OCI-LY7 (cell line): ENCODE measurements around the gene TRIM71. TPM values are rescaled to one million over a fixed set of nuclear protein-coding genes. Genes with fewer than 3 reads are reported as not detected.

Experiments used
- BruUV-seq: library from RNA; stranded (reverse); fragments of 400-500 nt; replicated peaks from 2 replicates; lab custom pipeline; 2021; lab: Mats Ljungman, UMichigan
- CTCF ChIA-PET: fragments of 300-600 bp; sonication (Branson Sonifier 250); formaldehyde crosslinking; loops from one replicate; lab custom pipeline; 2022; ENCODE audit warnings: antibody characterized with exemption; ENCODE audit not compliant: unreplicated experiment; lab: Charles Lee
- POLR2A ChIA-PET: fragments of 300-600 bp; sonication (Branson Sonifier 250); formaldehyde crosslinking; loops from one replicate; lab custom pipeline; 2022; ENCODE audit warnings: antibody characterized with exemption; lab: Charles Lee
- DNase-seq: peaks from one replicate; pipeline ENCODE4 v3.0.0-alpha.2; 2015; ENCODE audit warnings: low spot score
- H2AFZ ChIP-seq: fragments of 200-600 bp; sonication (generic), shearing (Covaris generic); 2 replicates; pipeline ENCODE4 v1.6.1; 2014; ENCODE audit warnings: mild to moderate bottlenecking, antibody characterized with exemption, low read length, moderate library complexity
- H3K27ac ChIP-seq: fragments of 200-600 bp; sonication (generic); 2 replicates; pipeline ENCODE4 v1.5.1; 2014; ENCODE audit warnings: mixed run types, low read depth, mild to moderate bottlenecking, moderate library complexity, low read length, inconsistent platforms; ENCODE audit not compliant: poor library complexity, severe bottlenecking
- H3K36me3 ChIP-seq: fragments of 200-600 bp; sonication (generic); 2 replicates; pipeline ENCODE4 v1.6.1; 2014; ENCODE audit warnings: mild to moderate bottlenecking, antibody characterized with exemption, low read length, moderate library complexity, mixed read lengths; ENCODE audit not compliant: insufficient read depth
- H3K4me1 ChIP-seq: fragments of 200-600 bp; sonication (generic); 2 replicates; pipeline ENCODE4 v1.5.1; 2014; ENCODE audit warnings: mild to moderate bottlenecking, low read length; ENCODE audit not compliant: insufficient read depth, poor library complexity, severe bottlenecking
- H3K4me2 ChIP-seq: fragments of 200-600 bp; sonication (generic); 2 replicates; pipeline ENCODE4 v1.6.1; 2014; ENCODE audit warnings: mild to moderate bottlenecking, low read length
- H3K4me3 ChIP-seq: fragments of 200-600 bp; sonication (generic); 2 replicates; pipeline ENCODE4 v1.5.1; 2014; ENCODE audit warnings: mild to moderate bottlenecking, low read depth, low read length; ENCODE audit not compliant: poor library complexity, severe bottlenecking
- H3K79me2 ChIP-seq: fragments of 200-600 bp; sonication (generic); 2 replicates; pipeline ENCODE4 v1.6.1; 2016; ENCODE audit warnings: low read depth, mild to moderate bottlenecking, low read length, moderate library complexity, mixed read lengths; ENCODE audit not compliant: insufficient read depth
- H3K9me2 ChIP-seq: fragments of 200-600 bp; sonication (generic); 2 replicates; pipeline ENCODE4 v1.6.1; 2016; ENCODE audit warnings: mild to moderate bottlenecking, low read length, mixed read lengths; ENCODE audit not compliant: insufficient read depth
- H3K9me3 ChIP-seq: fragments of 200-600 bp; sonication (generic); 2 replicates; pipeline ENCODE4 v1.6.1; 2014; ENCODE audit warnings: mild to moderate bottlenecking, mixed run types, low read length, mixed read lengths
- H4K20me1 ChIP-seq: fragments of 200-600 bp; sonication (generic); 2 replicates; pipeline ENCODE4 v1.6.1; 2014; ENCODE audit warnings: mild to moderate bottlenecking, antibody characterized with exemption, low read length, moderate library complexity, mixed read lengths; ENCODE audit not compliant: insufficient read depth
- CTCF ChIP-seq: fragments of 200-600 bp; sonication (generic); conservative IDR thresholded peaks from 2 replicates; pipeline ENCODE4 v1.5.1; 2014; ENCODE audit warnings: mild to moderate bottlenecking, antibody characterized with exemption, low read length, moderate library complexity, mixed read lengths
- EZH2phosphoT487 ChIP-seq: fragments of 200-600 bp; sonication (generic); IDR thresholded peaks from 2 replicates; pipeline ENCODE4 v1.6.1; 2018; ENCODE audit warnings: low read depth, borderline replicate concordance, mild to moderate bottlenecking, mixed run types, antibody characterized with exemption, low read length, moderate library complexity, mixed read lengths
- intact Hi-C: fragments of 100-400 bp; cut with micrococcal nuclease; formaldehyde crosslinking; loops from one replicate; pipeline ENCODE4 v1.10.0; 2022; ENCODE audit not compliant: unreplicated experiment
- total RNA-seq, 2 experiments: library from RNA; depleted of rRNA in 1 of 2; stranded (reverse); fragments of >200 nt in 1 of 2; shearing (Covaris generic) in 1 of 2; gene quantifications; 2 replicates each; pipeline ENCODE4 v1.2.3, GENCODE V29; 2014 to 2022

The TRIM71 gene
- total RNA-seq, 2 experiments from 2014 or later = not detected

GRCh38 chr3:32857921-32858320, 40.1 kb downstream of the TRIM71 start:
- Histone ChIP-seq H2AFZ (no peak overlapping the region), H4K20me1 (no peaks in the 10 kb centered on the region)

GRCh38 chr3:32859604-32860237, 41.9 kb downstream of the TRIM71 start:
- no peaks in the 10 kb centered on the region for H3K79me2 ChIP-seq
- POLR2A ChIA-PET = interaction anchor here (0.7 kb wide), 1 partner anchor 1934 kb away, joined by 5 read pairs; no protein-coding TSS in a partner anchor
- CTCF ChIA-PET = no interaction called here

More at GRCh38 chr3:32857921-32858320, 40.1 kb downstream of the TRIM71 start:
- H3K4me2 ChIP-seq = no peak overlapping the region
- intact Hi-C loops = no loop called here
- BruUV-seq = no TSS peak
- POLR2A ChIA-PET = no interaction called here
- no peaks in the 10 kb centered on the region for H3K79me2 ChIP-seq
- H3K27ac ChIP-seq = no peak overlapping the region
- H3K9me3 ChIP-seq = no peaks in the 10 kb centered on the region
- TF ChIP-seq CTCF = no peak
- TF ChIP-seq EZH2phosphoT487 = no peak
- no peak overlapping the region for H3K4me3 ChIP-seq
- CTCF ChIA-PET = no interaction called here
- no peaks in the 10 kb centered on the region for H3K9me2 ChIP-seq
- no peaks in the 10 kb centered on the region for H3K4me1 ChIP-seq
- H3K36me3 ChIP-seq = no peaks in the 10 kb centered on the region
- no peak for DNase-seq

More at GRCh38 chr3:32859604-32860237, 41.9 kb downstream of the TRIM71 start:
- TF ChIP-seq CTCF (no peak), EZH2phosphoT487 (no peak)
- H3K4me3 ChIP-seq = no peak overlapping the region
- H3K4me2 ChIP-seq = no peak overlapping the region
- intact Hi-C loops = no loop called here
- no TSS peak for BruUV-seq
- no peak overlapping the region for H2AFZ ChIP-seq
- no peaks in the 10 kb centered on the region for H3K36me3 ChIP-seq
- H3K9me2 ChIP-seq = no peaks in the 10 kb centered on the region
- H3K27ac ChIP-seq = no peak overlapping the region
- no peak for DNase-seq
- H3K4me1 ChIP-seq = no peaks in the 10 kb centered on the region
- H4K20me1 ChIP-seq = no peaks in the 10 kb centered on the region
- H3K9me3 ChIP-seq = no peaks in the 10 kb centered on the region
